GM12892 (cell line): ENCODE results near the gene ALPL.

Experiments
- POLR2A ChIP-seq: IDR thresholded peaks from 2 replicates; pipeline ENCODE4 v1.6.1; 2011; ENCODE audit warnings: low read depth, low read length, control low read depth
- POLR2AphosphoS5 ChIP-seq: IDR thresholded peaks from 2 replicates; pipeline ENCODE4 v1.6.1; 2011; ENCODE audit warnings: low read depth, low read length, control low read depth

GRCh38 chr1:21532992-21533534, 23.8 kb downstream of the ALPL start:
- TF ChIP-seq POLR2A (no peak), POLR2AphosphoS5 (no peak)
